T47D (cell line): ENCODE results near the gene IGF2BP1.
"Not testable (repeated sequence)": the region's sequence is repeated elsewhere in the genome, so short reads cannot be mapped to it uniquely, and the experiment has no call there.

Experiments
- DNase-seq, 2 experiments: peaks; one replicate each; pipeline versions ENCODE4 v3.0.0 to v3.0.0-alpha.2; 2011 to 2012; ENCODE audit warnings: low read depth in 1 of 2, low spot score in 1 of 2
- JUND ChIP-seq: IDR thresholded peaks from 2 replicates; pipeline ENCODE4 v1.6.1; 2012; ENCODE audit warnings: low read depth
- in situ Hi-C: cut with HindIII; loops from 2 replicates; pipeline ENCODE4 v1.10.0; 2016; ENCODE audit warnings: low sequenced_read_pairs, low pct_unique_long_range_greater_than_20kb

The IGF2BP1 gene

GRCh38 chr17:49061524-49061943 is 64.3 kb downstream of the IGF2BP1 start:
- TF ChIP-seq JUND = no peak
- no peak for DNase-seq
- in situ Hi-C loops = no loop called here

- in situ Hi-C loops = no loop called here
- no peak for DNase-seq
- TF ChIP-seq JUND = no peak
Measured at GRCh38 chr17:49063652-49064051, 66.5 kb downstream of the IGF2BP1 start.

- DNase-seq = no peak
- no peak for TF ChIP-seq JUND
- in situ Hi-C loops = no loop called here
Measured at GRCh38 chr17:49067163-49067562, 70.0 kb downstream of the IGF2BP1 start.

- TF ChIP-seq JUND = no peak
- in situ Hi-C loops = no loop called here
- DNase-seq = no peak
Measured at GRCh38 chr17:49069585-49070273, 72.5 kb downstream of the IGF2BP1 start.

GRCh38 chr17:49071106-49071505 is 73.9 kb downstream of the IGF2BP1 start:
- no peak for TF ChIP-seq JUND
- no peak for DNase-seq
- in situ Hi-C loops = no loop called here

GRCh38 chr17:49074851-49075540 is 77.8 kb downstream of the IGF2BP1 start:
- TF ChIP-seq JUND = no peak
- no peak for DNase-seq
- in situ Hi-C loops = no loop called here

- DNase-seq = no peak
- in situ Hi-C loops = no loop called here
- no peak for TF ChIP-seq JUND
Measured at GRCh38 chr17:49076573-49077384, 79.6 kb downstream of the IGF2BP1 start.

GRCh38 chr17:49078248-49078647 is 81.1 kb downstream of the IGF2BP1 start:
- in situ Hi-C loops = no loop called here

GRCh38 chr17:49079840-49080663 is 82.9 kb downstream of the IGF2BP1 start:
- in situ Hi-C loops = no loop called here
- no peak for TF ChIP-seq JUND

More at GRCh38 chr17:49078248-49078647, 81.1 kb downstream of the IGF2BP1 start:
- no peak for DNase-seq
- no peak for TF ChIP-seq JUND

GRCh38 chr17:49082231-49082630 is 85.0 kb downstream of the IGF2BP1 start:
- DNase-seq = no peak
- no peak for TF ChIP-seq JUND
- in situ Hi-C loops = no loop called here

More at GRCh38 chr17:49079840-49080663, 82.9 kb downstream of the IGF2BP1 start:
- DNase-seq = no peak

GRCh38 chr17:49085046-49085445 is 87.9 kb downstream of the IGF2BP1 start:
- DNase-seq, in situ Hi-C loops: not testable (repeated sequence)
